Smooth muscle cell (in vitro differentiated cells): ENCODE results near the gene KIAA1614. TPM values are rescaled to one million over a fixed set of nuclear protein-coding genes. Genes with fewer than 3 reads are reported as not detected.

Experiments used
- DNase-seq: peaks from one replicate; lab custom pipeline; 2025; ENCODE audit not compliant: unreplicated experiment; lab: John Stamatoyannopoulos, UW
- H2AFZ ChIP-seq: fragments of 200-600 bp; sonication (generic); 2 replicates; pipeline ENCODE4 v1.6.0; 2016; ENCODE audit warnings: antibody characterized with exemption, low read depth, mild to moderate bottlenecking
- H3F3A ChIP-seq: fragments of 200-600 bp; sonication (generic); 2 replicates; pipeline ENCODE4 v1.6.0; 2017; ENCODE audit warnings: antibody characterized with exemption, low read depth
- H3K27ac ChIP-seq: fragments of 200-600 bp; sonication (generic); 2 replicates; pipeline ENCODE4 v1.5.1; 2016; ENCODE audit warnings: low read depth, mild to moderate bottlenecking
- H3K27me3 ChIP-seq: fragments of 200-600 bp; sonication (generic); 2 replicates; pipeline ENCODE4 v1.6.1; 2016; ENCODE audit warnings: low read depth, mild to moderate bottlenecking
- H3K36me3 ChIP-seq: fragments of 200-600 bp; sonication (generic); 2 replicates; pipeline ENCODE4 v1.5.1; 2016; ENCODE audit warnings: low read depth
- H3K4me1 ChIP-seq: fragments of 200-600 bp; sonication (generic); 2 replicates; pipeline ENCODE4 v1.5.1; 2016; ENCODE audit warnings: low read depth
- H3K4me2 ChIP-seq: fragments of 200-600 bp; sonication (generic); 2 replicates; pipeline ENCODE4 v1.6.0; 2016; ENCODE audit warnings: mild to moderate bottlenecking
- H3K4me3 ChIP-seq: fragments of 200-600 bp; sonication (generic); 2 replicates; pipeline ENCODE4 v1.5.1; 2016; ENCODE audit warnings: mild to moderate bottlenecking
- H3K79me2 ChIP-seq: fragments of 200-600 bp; sonication (generic); 2 replicates; pipeline ENCODE4 v1.6.0; 2016; ENCODE audit warnings: low read depth, mild to moderate bottlenecking
- H3K9ac ChIP-seq: fragments of 200-600 bp; sonication (generic); 2 replicates; pipeline ENCODE4 v1.6.0; 2016; ENCODE audit warnings: low read depth
- H3K9me3 ChIP-seq: fragments of 200-600 bp; sonication (generic); replicated peaks from 2 replicates; pipeline ENCODE4 v1.5.1; 2016; ENCODE audit warnings: low read depth
- H4K20me1 ChIP-seq: fragments of 200-600 bp; sonication (generic); 2 replicates; pipeline ENCODE4 v1.6.0; 2016; ENCODE audit warnings: low read depth
- WGBS: methylation state at CpG from one replicate; pipeline ENCODE4 v1.1.7; 2016; ENCODE audit warnings: low lambda C conversion rate; 5-methylcytosine and 5-hydroxymethylcytosine counted together
- polyA plus RNA-seq: library from polyadenylated mRNA; unstranded; fragments of >200 nt; fragmentation: Nextera tagmentation; extraction: Ambion mirVana; gene quantifications from 2 replicates; pipeline ENCODE4 v1.2.1, GENCODE V29; 2016
- total RNA-seq: library from RNA; depleted of rRNA; stranded (reverse); fragments of >200 nt; gene quantifications from 2 replicates; pipeline ENCODE4 v1.2.3, GENCODE V29; 2014
- TF ChIP-seq, protein P1 (sequence below): fragments of 200-600 bp; sonication (generic); IDR thresholded peaks from 2 replicates; pipeline ENCODE4 v1.5.1; 2017; ENCODE audit warnings: borderline replicate concordance, mild to moderate bottlenecking, antibody characterized with exemption; ENCODE audit not compliant: insufficient read depth, poor library complexity, severe bottlenecking

The KIAA1614 gene
- total and polyA plus RNA-seq, 2 experiments from 2014 or later, result 2.9 to 3.2 TPM

DNA sequence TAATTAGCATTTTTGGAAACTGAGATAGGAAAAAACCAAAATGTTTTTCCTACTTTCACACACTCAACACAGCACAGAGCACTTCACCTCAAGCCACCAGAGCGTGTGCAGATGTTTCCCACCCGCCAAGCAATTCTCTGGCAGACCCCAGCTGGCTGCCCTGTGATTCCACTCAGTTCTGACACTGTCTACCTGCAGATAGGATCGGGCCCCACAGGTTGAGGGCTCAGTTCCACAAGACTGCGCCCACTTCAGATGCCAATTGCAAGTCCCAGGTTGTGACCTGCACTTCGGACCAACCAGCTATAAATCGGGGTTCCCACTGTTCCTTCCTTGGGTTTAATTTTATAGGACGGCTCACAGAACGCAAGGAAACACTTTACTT, 9.9 kb downstream of the KIAA1614 start:
- TF ChIP-seq, protein P1, sequence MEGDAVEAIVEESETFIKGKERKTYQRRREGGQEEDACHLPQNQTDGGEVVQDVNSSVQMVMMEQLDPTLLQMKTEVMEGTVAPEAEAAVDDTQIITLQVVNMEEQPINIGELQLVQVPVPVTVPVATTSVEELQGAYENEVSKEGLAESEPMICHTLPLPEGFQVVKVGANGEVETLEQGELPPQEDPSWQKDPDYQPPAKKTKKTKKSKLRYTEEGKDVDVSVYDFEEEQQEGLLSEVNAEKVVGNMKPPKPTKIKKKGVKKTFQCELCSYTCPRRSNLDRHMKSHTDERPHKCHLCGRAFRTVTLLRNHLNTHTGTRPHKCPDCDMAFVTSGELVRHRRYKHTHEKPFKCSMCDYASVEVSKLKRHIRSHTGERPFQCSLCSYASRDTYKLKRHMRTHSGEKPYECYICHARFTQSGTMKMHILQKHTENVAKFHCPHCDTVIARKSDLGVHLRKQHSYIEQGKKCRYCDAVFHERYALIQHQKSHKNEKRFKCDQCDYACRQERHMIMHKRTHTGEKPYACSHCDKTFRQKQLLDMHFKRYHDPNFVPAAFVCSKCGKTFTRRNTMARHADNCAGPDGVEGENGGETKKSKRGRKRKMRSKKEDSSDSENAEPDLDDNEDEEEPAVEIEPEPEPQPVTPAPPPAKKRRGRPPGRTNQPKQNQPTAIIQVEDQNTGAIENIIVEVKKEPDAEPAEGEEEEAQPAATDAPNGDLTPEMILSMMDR, result no peak

DNA sequence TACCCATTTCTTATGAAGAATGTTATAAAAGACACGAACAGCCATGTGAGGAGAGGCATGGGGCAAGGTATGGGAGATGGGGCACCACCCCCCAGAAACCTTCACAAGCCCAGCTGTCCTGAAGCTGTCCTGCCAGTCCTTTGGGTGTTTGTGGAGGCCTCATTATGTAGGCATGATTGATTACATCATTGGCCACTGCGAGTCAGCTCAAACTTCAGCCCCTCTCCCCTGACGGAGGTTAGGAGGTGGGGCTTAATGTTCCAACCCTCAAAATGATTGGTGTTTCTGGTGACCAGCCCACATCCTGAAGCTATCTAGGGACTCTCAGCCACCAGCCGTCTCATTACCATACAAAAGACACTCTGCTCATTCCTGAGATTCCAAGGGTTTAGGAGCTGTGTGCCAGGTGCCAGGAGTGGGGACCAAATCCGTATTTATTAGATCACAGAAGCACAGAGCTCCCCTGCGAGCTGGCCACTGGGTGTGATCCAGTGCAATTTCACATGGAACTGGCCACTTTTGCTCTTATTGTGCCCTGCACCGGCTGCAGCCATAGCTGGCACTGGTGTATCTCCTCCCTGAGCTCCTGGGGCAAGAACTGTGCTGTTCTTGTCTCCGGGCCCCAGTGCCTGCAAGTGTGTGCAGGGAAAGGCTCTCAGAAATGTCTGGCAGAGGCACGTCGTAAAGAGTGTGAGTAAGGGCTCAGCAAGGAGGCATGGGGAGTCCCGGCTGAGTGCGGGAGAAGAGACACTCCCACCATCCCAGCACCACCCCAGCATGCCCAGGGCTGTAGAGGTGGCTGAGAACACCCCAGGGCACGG, 10.5 kb downstream of the KIAA1614 start:
- TF ChIP-seq, protein P1, result no peak
- no peaks in the 10 kb centered on the region for H3K27me3 ChIP-seq
- H3K4me3 ChIP-seq, result no peak overlapping the region
- H3K4me2 ChIP-seq, result peak overlapping the region; percentile 18
- H3F3A ChIP-seq, result peaks cover 3% of the 10 kb centered on the region
- DNase-seq, result no peak
- H3K36me3 ChIP-seq, result no peaks in the 10 kb centered on the region
- H3K4me1 ChIP-seq, result peaks cover 52% of the 10 kb centered on the region
- H3K9ac ChIP-seq, result no peak overlapping the region
- no peaks in the 10 kb centered on the region for H3K9me3 ChIP-seq
- WGBS, result 18% methylated on average over 13 of the region's 13 CpGs
- H4K20me1 ChIP-seq, result peaks cover 11% of the 10 kb centered on the region
- H3K79me2 ChIP-seq, result no peaks in the 10 kb centered on the region
- H3K27ac ChIP-seq, result no peak overlapping the region
- no peak overlapping the region for H2AFZ ChIP-seq

More for the DNA sequence above, 9.9 kb downstream of the KIAA1614 start:
- WGBS, result 84% methylated on average over 8 of the region's 8 CpGs
- Histone ChIP-seq H3F3A (peaks cover 3% of the 10 kb centered on the region), H3K36me3 (no peaks in the 10 kb centered on the region), H3K9ac (no peak overlapping the region), H2AFZ (no peak overlapping the region), H3K4me3 (no peak overlapping the region), H3K4me2 (peak overlapping the region; percentile 18), H4K20me1 (peaks cover 11% of the 10 kb centered on the region), H3K9me3 (no peaks in the 10 kb centered on the region), H3K4me1 (peaks cover 46% of the 10 kb centered on the region), H3K79me2 (no peaks in the 10 kb centered on the region), H3K27me3 (no peaks in the 10 kb centered on the region), H3K27ac (no peak overlapping the region)
- DNase-seq, result no peak

DNA sequence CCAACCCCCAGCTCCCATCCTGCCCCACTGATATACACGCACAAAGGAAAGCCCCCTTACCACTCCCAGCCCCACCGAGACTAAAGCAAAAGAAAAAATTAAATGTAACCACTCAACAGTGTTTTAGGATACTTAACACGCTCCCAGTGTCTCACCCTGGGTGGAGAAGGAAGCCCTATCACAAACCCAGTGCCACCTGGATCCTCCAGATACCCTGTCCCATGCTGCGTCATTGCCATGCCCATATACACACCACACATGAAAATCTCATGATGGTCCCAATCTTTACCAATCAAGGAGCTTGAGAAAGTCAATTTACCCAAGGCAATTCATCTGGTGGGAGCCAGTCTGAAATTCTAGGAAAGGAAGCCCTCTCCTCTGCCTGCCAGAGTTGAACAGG, 11.2 kb downstream of the KIAA1614 start:
- WGBS, result 66% methylated on average over 4 of the region's 4 CpGs
- peak overlapping the region; percentile 18 for H3K4me2 ChIP-seq
- no peaks in the 10 kb centered on the region for H3K27me3 ChIP-seq
- no peak overlapping the region for H3K9ac ChIP-seq
- no peaks in the 10 kb centered on the region for H3K36me3 ChIP-seq
- H3K4me3 ChIP-seq, result no peak overlapping the region
- DNase-seq, result no peak
- H3K27ac ChIP-seq, result no peak overlapping the region
- TF ChIP-seq, protein P1, result no peak
- no peaks in the 10 kb centered on the region for H3K9me3 ChIP-seq
- no peaks in the 10 kb centered on the region for H3K79me2 ChIP-seq
- peaks cover 11% of the 10 kb centered on the region for H4K20me1 ChIP-seq
- peaks cover 3% of the 10 kb centered on the region for H3F3A ChIP-seq
- H2AFZ ChIP-seq, result no peak overlapping the region
- H3K4me1 ChIP-seq, result peaks cover 54% of the 10 kb centered on the region

DNA sequence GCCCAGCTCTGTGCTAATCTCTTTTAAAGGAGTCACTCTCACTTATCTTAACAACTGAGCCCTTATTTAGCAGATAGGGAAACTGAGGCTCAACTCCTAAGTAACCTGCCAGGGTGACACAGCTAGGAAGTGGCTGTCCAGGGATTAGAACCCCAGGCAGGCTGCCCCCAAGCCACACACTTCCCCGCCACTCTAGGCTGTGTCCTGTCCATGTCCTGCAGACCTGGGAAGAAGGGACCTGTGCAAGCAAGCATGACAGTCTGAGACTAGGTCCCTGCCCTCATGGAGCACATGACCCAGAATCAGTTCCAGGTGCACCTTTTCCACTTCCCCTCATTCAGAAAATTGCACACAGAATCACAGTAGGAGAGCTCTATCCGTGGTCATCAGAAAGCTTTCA, 12.2 kb downstream of the KIAA1614 start:
- Histone ChIP-seq H3K27me3 (no peaks in the 10 kb centered on the region), H3K9ac (no peak overlapping the region), H3K36me3 (no peaks in the 10 kb centered on the region), H3K4me1 (peaks cover 54% of the 10 kb centered on the region), H2AFZ (no peak overlapping the region), H3K9me3 (no peaks in the 10 kb centered on the region), H3K4me3 (no peak overlapping the region), H3K27ac (no peak overlapping the region), H4K20me1 (peaks cover 11% of the 10 kb centered on the region), H3K4me2 (no peak overlapping the region), H3K79me2 (no peaks in the 10 kb centered on the region), H3F3A (peaks cover 3% of the 10 kb centered on the region)
- DNase-seq, result no peak
- TF ChIP-seq, protein P1, result no peak
- WGBS, result 93% methylated on average over 2 of the region's 2 CpGs
